Activated T-helper 1 cell treated with Interleukin-2 at 50 U/mL for 16 hours (primary cell): Measurements from ENCODE around the gene DMAP1.
"Not testable (repeated sequence)": the region's sequence is repeated elsewhere in the genome, so short reads cannot be mapped to it uniquely, and the experiment has no call there.

Experiments
- DNase-seq: peaks from one replicate; pipeline ENCODE4 v3.0.0-alpha.2; 2020; ENCODE audit warnings: low read depth

DMAP1 gene, protein sequence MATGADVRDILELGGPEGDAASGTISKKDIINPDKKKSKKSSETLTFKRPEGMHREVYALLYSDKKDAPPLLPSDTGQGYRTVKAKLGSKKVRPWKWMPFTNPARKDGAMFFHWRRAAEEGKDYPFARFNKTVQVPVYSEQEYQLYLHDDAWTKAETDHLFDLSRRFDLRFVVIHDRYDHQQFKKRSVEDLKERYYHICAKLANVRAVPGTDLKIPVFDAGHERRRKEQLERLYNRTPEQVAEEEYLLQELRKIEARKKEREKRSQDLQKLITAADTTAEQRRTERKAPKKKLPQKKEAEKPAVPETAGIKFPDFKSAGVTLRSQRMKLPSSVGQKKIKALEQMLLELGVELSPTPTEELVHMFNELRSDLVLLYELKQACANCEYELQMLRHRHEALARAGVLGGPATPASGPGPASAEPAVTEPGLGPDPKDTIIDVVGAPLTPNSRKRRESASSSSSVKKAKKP

DNA sequence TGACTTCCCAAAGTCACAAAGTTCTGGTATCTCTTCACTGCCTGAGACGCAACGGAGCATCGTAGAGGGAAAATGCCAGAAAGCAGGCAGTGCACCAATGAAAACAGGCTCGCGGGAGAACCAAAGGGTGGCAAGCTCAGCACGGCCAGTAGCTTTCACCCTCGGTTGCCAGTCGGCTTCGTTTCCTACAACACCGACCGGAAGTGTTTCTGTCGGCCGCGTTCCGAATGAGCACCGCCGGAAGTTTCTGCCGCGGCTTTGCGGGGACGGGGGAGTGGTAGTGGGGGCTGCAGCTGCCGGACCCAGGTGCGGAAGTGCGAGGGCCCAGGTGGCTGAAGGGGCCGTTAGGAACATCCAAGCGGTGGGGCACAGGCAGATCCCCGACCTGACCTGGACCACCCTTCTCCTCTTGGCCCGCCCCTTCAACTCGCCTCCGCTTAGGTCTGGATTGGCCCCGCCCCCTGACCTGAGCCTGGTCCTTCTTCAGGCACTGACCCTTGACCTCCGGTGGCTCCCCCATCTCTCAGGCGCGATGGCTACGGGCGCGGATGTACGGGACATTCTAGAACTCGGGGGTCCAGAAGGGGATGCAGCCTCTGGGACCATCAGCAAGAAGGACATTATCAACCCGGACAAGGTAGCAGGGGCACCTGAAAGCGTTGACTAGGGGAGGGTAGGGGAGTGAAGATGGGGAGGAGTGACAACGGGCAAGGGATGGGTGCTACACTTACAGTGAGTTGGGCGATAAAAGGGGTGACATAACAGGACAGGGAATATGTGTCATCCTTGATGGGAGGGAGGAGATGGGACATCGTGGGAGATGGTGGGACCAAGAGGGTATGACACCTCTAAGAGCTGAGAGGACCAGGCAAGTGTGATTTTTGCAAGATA, at the start of gene DMAP1:
Gene DMAP1, plus strand, starts transcription at position 250 of the 891 bp plus-strand sequence. Its CDS starts 283 bp downstream, at position 533.
- DNase-seq = peak; percentile 77

DNA sequence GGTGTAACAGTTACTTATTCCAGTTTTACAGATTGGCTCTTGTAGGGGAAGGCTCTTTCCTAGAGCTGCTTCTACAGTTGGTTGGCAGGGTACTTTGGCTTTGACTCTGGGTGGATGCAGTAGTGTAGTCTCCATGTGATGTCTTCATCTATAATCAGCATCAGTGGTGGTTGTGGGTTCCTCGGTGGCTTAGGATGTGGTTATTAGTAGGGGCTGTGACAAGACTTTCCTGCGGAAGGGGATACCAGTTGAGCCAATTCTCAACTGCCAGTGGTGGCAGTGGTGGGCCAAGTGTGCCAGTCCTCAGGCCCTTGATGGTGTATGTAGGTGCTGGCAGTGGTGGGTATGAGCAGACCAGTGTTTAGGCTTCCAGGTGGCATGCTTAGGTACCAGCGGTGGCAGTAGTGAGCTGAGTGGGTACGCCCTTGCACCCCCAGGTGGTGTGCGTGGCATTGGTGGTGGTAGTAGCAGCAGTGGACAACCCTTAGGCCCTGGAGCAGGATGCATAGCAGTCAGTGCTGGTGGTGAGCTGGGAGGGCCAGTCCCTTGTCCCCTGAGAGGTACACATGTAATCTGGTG, 44.7 kb upstream of the DMAP1 start:
- no peak for DNase-seq

DNA sequence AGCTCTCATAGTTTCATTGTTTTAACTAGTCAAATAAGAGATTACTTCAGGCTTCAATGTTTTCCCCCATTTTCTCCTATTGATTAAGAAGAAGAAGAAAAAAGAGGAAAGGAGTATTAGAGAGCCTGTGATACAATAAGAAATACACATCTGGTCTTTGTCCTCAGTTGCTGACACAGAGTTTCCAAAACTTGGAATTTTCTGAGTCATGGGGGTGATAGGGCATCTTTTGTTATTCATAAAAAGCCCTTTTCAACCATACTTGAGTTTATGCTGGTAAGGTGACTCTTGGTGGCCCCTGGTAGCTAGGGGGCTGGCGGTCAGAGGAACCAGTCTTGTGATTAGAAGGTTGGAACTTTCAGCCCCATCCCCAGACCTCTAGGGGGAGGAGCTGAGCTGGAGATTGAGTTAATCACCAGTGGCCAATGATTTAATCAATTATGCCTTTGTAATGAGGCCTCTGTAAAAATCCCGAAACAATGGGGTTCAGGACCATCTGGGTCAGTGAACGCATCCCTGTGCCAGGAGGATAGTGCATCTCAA, 42.9 kb upstream of the DMAP1 start:
- DNase-seq = no peak

DNA sequence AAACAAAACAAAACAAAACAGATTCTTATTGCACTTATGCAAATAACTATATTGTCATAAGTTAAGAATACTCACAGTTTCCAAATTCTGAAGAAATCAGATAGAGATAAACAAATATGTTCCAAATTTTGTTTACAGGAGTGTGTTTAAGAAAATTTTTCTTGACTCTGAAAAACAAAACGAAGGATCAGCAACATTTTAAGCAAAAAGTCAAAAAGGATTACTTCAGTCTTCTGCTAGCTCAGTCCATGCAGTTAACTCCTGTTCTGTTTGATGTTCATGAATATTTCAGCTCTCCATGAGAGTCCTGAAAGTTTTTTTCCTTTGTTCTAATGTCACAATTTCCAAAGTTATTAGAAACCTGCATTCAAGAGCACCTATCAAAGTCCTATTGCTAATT, 38.6 kb upstream of the DMAP1 start:
- DNase-seq = no peak

DNA sequence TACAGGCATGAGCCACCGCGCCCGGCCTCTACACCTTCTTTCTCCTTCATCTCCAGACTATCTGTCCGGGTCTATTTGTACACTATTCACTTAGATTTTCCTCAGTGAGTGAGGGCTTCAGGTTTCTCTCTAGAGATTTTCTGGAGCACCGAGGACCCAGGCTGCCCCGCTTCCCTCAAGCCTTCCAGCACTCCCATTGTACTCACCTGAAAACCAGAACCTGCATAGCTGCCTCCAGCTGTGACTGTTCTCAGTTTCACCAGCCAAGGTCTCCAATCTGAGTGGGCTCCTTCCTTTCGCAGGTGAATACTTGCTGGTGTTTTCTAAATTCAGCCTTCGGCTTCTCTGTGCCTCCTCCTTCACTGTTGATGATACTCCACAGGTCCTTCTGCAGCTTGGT, 12.9 kb upstream of the DMAP1 start:
- no peak for DNase-seq

DNA sequence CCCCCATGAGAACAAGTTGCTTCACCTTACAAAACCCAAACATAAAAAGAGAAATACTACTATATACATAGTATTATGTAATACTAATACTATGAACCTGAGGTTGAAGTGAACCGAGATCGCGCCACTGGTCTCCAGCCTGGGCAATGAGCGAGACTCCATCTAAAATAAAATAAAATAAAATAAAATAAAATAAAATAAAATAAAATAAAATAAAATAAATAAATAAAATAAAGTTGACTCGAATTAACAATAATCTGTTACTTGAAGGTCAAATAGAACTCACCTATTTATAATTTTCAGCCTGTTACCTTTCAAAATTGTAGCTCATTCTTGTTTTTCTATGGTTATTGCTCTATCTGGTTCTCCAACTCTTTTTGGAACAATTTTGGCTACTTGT, 6.7 kb upstream of the DMAP1 start:
- not testable (repeated sequence) for DNase-seq

DNA sequence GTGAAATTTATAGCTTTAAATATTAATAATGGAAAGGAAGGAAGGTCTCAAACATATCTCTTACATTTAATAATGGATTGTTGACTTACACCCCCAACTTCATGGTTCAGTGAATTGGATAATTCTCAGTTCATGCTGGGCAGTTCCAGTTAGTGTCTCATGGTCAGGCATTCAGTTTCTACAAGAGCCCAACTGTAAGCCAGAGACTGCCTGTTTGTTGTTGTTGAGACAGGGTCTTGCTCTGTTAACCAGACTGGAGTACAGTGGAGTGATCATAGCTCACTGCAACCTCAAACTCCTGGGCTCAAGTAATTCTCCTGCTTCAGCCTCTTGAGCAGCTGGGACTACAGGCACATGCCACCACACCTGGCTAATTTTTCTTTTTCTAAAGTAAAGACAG, 5.0 kb upstream of the DMAP1 start:
- no peak for DNase-seq

DNA sequence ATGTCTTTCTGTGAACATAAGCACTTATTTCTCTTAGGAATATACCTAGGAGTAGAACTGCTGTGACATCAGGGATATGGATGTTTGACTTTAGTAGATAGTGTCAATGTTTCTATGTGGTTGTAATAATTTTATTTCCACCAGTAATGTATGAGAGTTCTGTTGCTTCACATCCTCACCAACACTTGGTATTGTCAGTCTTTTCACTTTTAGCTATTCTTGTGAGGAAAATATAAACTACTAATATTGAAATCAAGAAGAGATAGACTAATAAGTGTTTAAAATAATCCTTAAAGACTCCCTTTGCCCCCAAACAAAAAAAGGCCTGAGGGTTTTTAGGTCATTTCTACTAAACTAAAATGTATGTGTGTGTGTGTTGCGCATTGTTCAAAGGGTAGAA, 2.7 kb upstream of the DMAP1 start:
- DNase-seq = no peak

DNA sequence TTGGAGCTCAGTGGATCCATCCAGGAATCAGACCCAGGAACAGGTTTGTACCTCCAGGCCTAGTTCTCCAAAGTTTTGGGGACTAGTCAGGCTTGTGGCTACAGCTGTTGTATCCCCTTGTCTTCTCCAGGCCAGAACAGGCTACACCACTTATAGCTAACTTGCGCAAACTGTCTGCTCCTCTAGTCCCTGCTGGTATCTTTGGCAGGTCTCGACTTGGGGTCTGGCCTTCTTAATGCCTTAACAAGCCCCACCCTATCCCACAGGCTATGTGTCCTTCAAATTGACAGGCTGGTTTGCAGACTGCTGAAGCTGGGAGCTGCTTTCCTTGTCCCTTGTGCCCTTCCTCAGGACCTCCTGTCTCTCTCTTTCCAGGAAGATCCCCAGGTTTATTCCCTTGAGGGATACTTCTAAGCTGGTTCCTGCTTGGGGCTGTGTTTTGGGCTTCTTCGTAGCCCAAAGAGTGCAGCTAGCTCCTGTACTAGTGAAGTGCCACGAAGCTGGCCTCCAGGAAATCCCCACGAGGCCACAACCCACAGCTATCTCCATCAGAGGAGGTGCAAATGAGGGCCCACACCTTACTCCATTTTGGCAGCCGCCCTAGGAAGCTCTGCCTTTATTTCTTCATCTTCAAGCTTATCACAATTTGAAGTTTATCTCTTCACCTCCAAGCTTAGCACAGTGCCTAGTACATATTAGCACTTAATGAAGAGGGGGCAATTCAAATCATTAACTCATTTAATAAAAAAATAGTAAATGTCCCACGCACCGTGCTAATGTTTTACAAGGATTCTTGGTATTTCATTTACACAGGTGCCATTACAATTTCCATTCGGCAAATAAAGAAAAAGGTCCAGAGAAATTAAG, 683 bp upstream of the DMAP1 start:
- peak; percentile 4 for DNase-seq

DNA sequence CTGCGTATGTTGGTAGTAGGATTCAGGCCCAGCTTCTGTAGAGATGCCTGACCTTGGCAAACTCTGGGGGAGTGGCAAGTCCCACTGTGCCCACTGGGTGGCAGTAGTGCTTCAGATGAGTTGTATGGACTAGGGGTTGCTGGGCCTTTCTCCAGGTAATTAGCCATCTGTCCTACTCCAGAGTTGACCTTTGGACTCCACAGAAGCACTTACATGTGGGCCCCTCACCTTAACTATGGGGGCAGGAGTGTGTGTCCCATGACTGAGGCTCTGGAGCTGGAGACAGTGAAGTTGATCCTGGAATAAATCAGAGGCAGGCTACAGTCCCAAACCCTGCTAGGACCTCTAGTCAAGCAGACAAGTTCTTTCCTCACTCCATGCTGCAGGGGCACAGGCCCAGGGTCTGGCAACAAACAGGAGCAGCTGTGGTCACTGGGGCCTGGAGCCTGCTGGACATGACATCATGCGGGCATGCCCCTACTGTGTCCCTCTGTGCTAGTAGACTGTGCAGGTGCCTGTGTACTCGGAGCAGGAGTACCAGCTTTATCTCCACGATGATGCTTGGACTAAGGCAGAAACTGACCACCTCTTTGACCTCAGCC, 4.6 kb downstream of the DMAP1 start:
- DNase-seq = peak; percentile 35

DNA sequence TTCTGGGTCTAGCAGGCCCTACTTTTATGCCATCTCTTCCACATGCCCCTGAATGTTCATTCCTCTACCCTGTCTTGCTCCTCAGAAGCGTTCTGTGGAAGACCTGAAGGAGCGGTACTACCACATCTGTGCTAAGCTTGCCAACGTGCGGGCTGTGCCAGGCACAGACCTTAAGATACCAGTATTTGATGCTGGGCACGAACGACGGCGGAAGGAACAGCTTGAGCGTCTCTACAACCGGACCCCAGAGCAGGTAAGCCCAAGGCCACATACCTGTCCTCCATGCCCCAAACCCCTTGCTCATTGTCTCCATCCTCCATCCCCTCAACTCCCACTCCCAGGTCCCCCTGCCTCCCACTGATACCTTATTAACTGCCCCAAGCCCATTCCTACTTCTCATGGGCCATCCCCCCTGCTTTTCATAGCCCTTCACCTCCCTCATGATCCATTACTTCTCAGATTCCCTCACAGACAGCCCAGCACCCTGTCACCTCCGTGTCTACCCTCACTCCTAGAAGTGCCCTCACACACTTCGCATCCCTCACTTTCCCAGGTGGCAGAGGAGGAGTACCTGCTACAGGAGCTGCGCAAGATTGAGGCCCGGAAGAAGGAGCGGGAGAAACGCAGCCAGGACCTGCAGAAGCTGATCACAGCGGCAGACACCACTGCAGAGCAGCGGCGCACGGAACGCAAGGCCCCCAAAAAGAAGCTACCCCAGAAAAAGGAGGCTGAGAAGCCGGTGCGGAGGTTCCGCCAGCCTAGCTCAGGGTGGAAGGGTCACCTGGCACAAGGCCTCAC, 5.4 kb downstream of the DMAP1 start:
- DNase-seq = no peak

DNA sequence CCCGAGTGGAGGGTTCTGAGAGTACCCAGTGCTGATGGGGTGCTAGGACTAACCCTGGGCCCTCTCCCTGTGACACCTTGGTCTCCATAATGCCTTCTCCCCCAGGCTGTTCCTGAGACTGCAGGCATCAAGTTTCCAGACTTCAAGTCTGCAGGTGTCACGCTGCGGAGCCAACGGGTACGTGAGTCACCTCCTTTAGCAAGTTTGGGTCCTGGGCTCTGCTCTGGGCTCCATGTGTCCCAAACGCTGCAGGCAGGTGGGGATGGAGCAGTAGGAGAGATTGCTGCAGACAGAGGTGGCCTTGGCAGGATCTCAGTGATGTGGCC, 6.0 kb downstream of the DMAP1 start:
- DNase-seq = no peak

DNA sequence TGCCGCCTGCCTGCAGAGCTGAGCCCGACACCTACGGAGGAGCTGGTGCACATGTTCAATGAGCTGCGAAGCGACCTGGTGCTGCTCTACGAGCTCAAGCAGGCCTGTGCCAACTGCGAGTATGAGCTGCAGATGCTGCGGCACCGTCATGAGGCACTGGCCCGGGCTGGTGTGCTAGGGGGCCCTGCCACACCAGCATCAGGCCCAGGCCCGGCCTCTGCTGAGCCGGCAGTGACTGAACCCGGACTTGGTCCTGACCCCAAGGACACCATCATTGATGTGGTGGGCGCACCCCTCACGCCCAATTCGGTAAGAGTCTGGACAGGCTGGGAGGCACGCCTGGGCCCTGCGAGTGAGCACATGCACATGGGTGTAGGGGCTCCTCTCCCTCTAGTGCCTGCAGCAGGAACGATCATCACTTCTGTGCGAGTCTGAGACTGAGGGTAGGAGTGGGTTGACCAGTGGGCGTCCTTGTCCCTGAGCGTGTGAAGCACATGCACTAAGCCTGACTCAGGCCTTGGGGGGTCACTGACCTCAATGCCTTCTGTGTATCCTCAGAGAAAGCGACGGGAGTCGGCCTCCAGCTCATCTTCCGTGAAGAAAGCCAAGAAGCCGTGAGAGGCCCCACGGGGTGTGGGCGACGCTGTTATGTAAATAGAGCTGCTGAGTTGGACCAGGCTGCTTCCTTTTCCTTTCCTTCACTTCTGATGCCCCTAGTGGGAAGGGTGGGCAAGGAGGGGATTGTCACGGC, 6.9 kb downstream of the DMAP1 start:
- no peak for DNase-seq

DNA sequence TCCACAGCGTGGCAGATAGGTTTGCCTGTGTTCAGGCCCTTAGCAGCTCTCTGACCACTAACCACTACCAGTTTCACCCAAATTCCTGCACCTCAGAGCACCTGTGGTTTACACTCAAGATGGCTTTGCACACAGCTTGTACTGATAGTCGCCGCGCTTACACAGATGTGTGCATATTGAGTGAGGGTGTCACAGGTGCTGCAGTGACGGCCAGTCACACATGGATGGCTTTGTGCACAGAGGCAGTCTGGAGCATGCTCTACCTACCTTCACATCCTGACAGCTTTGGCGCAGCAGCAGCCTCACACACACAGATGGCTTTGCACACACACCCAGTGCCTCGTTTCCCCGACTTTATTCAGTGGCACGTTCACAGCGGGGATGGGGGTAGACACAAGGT, 7.5 kb downstream of the DMAP1 start:
- no peak for DNase-seq

DNA sequence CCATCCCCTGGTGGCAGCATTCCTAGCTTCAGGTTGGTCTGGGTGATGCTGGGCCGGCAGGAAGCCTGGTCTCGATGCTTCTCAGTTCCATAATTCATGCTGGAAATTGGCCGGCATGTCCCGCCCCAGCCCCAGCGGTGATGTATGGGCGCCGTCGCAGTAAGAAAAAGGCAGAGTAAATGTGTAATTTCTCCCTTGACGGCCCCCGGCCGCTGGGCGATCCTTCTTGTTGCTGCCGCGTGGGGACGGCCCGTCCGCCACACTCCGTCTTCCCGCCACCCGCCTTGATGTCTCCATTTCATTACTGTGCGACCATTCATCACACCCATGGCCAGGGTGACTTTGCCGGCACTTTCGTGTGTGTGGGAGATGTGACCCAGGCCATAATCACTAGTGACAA, 8.5 kb downstream of the DMAP1 start:
- no peak for DNase-seq

DNA sequence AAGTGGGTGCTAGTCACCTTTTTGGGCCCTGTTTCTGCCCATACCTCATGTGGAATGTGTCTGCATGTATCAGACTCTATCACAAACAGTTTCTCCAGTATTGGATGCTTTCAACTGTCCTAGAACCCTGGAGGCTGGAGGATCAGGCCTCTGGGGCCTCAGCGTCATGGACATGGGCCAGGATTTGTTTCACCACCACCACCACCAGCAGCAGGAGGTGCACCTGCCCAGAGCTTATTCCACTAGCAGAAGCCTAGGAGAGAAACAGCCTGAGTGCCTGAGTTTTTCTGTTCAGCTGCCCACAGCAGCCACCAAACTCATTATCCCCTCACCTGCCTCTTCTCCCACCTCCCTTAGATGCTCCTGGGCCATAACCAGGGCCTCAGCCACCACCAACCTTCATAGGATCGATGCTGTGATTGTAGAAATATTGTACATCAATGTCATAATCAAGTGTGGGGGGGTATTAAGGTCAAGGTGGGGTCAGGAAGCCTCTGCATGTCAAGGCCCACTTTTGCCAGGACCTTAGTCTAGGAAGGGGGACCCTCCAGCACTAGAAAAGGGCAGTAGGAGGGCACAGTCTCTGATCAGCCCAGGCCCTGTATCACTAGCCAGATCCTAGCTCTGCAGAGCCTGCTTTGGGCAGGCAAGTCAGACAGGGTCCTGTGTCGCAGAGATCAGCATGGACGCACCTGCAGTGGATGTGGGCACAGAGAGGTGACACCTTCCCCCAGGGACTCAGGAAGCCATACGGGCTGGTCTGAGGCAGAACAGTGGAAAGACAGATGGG, 9.3 kb downstream of the DMAP1 start:
- DNase-seq = no peak

DNA sequence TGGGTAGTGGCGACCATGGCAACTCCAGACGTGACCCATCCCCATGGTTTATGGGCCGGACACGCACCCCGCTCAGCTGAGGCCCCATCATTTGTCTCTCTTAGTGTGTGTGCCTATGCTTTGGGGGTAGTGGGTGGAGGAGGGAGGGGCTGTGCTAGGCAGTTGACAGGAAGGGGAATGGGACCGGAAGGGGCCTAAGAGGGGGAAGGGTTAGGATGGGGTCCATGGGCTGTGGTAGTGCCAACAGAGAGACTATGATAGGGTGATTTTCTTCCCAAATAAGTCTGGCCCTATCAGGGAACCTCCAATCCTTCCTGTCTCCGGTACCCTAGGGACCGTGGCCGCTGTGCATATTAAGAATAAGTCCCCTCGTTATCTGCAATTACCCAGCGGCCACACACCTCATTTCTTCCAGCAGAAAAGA, 9.9 kb downstream of the DMAP1 start:
- no peak for DNase-seq

DNA sequence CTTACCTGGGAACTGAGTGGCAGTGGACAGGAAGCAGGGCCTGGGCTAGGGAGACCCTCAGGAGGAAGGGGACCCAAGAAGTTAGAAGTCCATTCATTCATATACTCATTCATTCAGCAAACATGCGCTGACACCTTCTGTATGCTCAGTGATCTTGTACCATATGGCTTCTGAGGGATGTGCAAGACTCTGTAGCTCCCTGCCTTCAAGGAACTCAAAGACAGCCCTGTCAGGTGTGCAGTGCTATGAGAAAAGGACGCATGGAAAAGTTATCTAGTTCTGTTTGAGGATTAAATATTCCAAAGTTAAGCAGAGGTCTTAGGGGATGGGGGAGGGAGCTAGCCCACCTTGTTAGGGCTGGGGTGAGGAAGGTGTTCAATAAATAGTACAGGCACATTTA, 12.5 kb downstream of the DMAP1 start:
- DNase-seq = no peak

DNA sequence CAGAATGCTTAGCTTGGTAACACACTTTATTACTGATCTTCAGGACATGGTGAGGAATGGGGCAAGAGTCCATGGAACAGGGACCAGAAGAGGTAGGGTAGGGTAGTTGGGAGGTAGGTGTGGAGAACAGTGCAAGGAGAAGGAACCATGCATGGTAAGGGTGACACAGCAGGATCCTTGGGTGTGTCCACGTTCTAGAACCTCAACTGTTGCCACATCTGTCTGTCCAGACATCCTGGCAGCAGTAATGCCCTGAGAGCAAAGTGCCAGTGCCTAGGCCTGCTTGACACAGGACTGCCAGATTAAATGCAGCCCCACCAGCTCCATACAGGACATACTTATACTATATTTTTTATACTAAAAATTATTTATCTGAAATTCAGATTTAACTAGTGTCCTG, 13.9 kb downstream of the DMAP1 start:
- no peak for DNase-seq
